ENCODE data around the gene RBCK1. TPM values are rescaled to one million over a fixed set of nuclear protein-coding genes. Genes with fewer than 3 reads are reported as not detected.
"Not testable (repeated sequence)": the region's sequence is repeated elsewhere in the genome, so short reads cannot be mapped to it uniquely, and the experiment has no call there.

Gene RBCK1
- total RNA-seq, 1 donor, result 104 TPM

GRCh38 chr20:382291-383115 is 25.6 kb upstream of the RBCK1 start:
- H3K79me2 ChIP-seq (ENCODE audit: insufficient read depth, low read length), result peaks cover 14% of the 10 kb centered on the region
- no peaks in the 10 kb centered on the region for H3K27me3 ChIP-seq (ENCODE audit: insufficient read depth, low read length)
- TF ChIP-seq CTCF (IDR thresholded peaks at IDR 0.05; ENCODE audit: extremely low read depth, low read depth, low read length), result no peak
- DNase-seq (ENCODE audit: insufficient read length, low spot score, missing footprints), result peak; percentile 69
- H3K9me3 ChIP-seq (ENCODE audit: low read depth, low read length), result no peaks in the 10 kb centered on the region
- H3K4me3 ChIP-seq (ENCODE audit: insufficient read depth, low read length), result peak overlapping the region; percentile 77
- no peaks in the 10 kb centered on the region for H3K4me1 ChIP-seq (ENCODE audit: insufficient read depth, low read length)
- H3K4me2 ChIP-seq (ENCODE audit: insufficient read depth, low read length), result peak overlapping the region; percentile 81
- peak overlapping the region; percentile 51 for H2AFZ ChIP-seq (ENCODE audit: low read length)
- H3K27ac ChIP-seq (ENCODE audit: low read depth, low read length), result no peak overlapping the region
- no peaks in the 10 kb centered on the region for H3K36me3 ChIP-seq (ENCODE audit: insufficient read depth, low read length)
- peaks cover 10% of the 10 kb centered on the region for H4K20me1 ChIP-seq (ENCODE audit: insufficient read depth, low read length)

GRCh38 chr20:383889-384288 is 24.2 kb upstream of the RBCK1 start:
- Histone ChIP-seq H3K4me1 (ENCODE audit: insufficient read depth, low read length) (no peaks in the 10 kb centered on the region), H3K27me3 (ENCODE audit: insufficient read depth, low read length) (no peaks in the 10 kb centered on the region), H3K27ac (ENCODE audit: low read depth, low read length) (no peak overlapping the region), H3K4me2 (ENCODE audit: insufficient read depth, low read length) (no peak overlapping the region), H4K20me1 (ENCODE audit: insufficient read depth, low read length) (peaks cover 10% of the 10 kb centered on the region), H3K36me3 (ENCODE audit: insufficient read depth, low read length) (no peaks in the 10 kb centered on the region), H3K9me3 (ENCODE audit: low read depth, low read length) (no peaks in the 10 kb centered on the region), H2AFZ (ENCODE audit: low read length) (no peak overlapping the region), H3K79me2 (ENCODE audit: insufficient read depth, low read length) (peaks cover 14% of the 10 kb centered on the region), H3K4me3 (ENCODE audit: insufficient read depth, low read length) (no peak overlapping the region)
- TF ChIP-seq CTCF (IDR thresholded peaks at IDR 0.05; ENCODE audit: extremely low read depth, low read depth, low read length), result no peak
- no peak for DNase-seq (ENCODE audit: insufficient read length, low spot score, missing footprints)

DNA sequence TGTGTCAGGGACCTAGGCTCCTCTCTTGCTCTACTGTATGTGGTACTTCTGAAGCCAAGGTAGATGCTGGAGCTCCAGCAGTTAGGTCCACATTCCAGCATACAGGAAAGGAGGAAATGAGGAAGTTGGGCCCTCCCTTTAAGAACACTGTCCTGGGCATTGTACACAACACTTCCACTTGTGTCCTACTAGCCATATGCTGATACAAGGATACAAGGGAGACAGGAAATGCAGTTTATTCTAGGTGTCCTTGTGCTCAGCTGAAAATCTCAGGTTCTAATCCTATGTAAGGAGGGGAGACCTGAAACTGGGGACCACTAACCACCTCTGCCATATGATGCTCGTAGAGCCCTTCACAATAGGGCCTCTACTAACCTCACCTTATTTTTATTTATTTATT is 23.4 kb upstream of the RBCK1 start:
- H3K4me2 ChIP-seq (ENCODE audit: insufficient read depth, low read length), result no peak overlapping the region
- no peak overlapping the region for H3K4me3 ChIP-seq (ENCODE audit: insufficient read depth, low read length)
- no peaks in the 10 kb centered on the region for H3K27me3 ChIP-seq (ENCODE audit: insufficient read depth, low read length)
- no peaks in the 10 kb centered on the region for H3K9me3 ChIP-seq (ENCODE audit: low read depth, low read length)
- H3K79me2 ChIP-seq (ENCODE audit: insufficient read depth, low read length), result peaks cover 14% of the 10 kb centered on the region
- H4K20me1 ChIP-seq (ENCODE audit: insufficient read depth, low read length), result peaks cover 10% of the 10 kb centered on the region
- no peaks in the 10 kb centered on the region for H3K4me1 ChIP-seq (ENCODE audit: insufficient read depth, low read length)
- H3K27ac ChIP-seq (ENCODE audit: low read depth, low read length), result no peak overlapping the region
- DNase-seq (ENCODE audit: insufficient read length, low spot score, missing footprints), result no peak
- H3K36me3 ChIP-seq (ENCODE audit: insufficient read depth, low read length), result peaks cover 7% of the 10 kb centered on the region
- no peak overlapping the region for H2AFZ ChIP-seq (ENCODE audit: low read length)
- TF ChIP-seq CTCF (IDR thresholded peaks at IDR 0.05; ENCODE audit: extremely low read depth, low read depth, low read length), result no peak

DNA sequence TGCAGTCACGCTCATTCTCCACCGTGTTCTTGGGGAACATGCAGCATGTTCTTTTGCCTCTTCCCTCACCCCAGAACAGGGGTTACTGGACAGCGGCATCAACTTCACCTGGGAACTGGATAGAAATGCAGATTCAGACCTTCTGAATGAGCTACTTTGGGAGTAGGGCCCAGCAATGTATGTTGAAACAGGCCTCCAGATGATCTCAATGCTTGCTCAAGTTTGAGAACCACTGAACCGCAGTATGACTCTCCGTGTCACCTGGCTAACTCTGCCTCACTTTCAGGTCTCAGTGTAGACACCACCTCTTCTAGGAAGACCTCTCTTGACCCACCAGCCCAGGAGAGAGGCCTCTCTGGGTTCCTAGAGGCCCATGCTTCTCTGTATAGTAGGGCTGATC is 22.7 kb upstream of the RBCK1 start:
- no peak for DNase-seq (ENCODE audit: insufficient read length, low spot score, missing footprints)
- no peaks in the 10 kb centered on the region for H3K9me3 ChIP-seq (ENCODE audit: low read depth, low read length)
- no peak overlapping the region for H2AFZ ChIP-seq (ENCODE audit: low read length)
- peaks cover 10% of the 10 kb centered on the region for H4K20me1 ChIP-seq (ENCODE audit: insufficient read depth, low read length)
- H3K4me2 ChIP-seq (ENCODE audit: insufficient read depth, low read length), result no peak overlapping the region
- H3K27me3 ChIP-seq (ENCODE audit: insufficient read depth, low read length), result no peaks in the 10 kb centered on the region
- no peaks in the 10 kb centered on the region for H3K4me1 ChIP-seq (ENCODE audit: insufficient read depth, low read length)
- H3K79me2 ChIP-seq (ENCODE audit: insufficient read depth, low read length), result peaks cover 14% of the 10 kb centered on the region
- no peak overlapping the region for H3K27ac ChIP-seq (ENCODE audit: low read depth, low read length)
- no peak for TF ChIP-seq CTCF (IDR thresholded peaks at IDR 0.05; ENCODE audit: extremely low read depth, low read depth, low read length)
- H3K36me3 ChIP-seq (ENCODE audit: insufficient read depth, low read length), result peaks cover 8% of the 10 kb centered on the region
- no peak overlapping the region for H3K4me3 ChIP-seq (ENCODE audit: insufficient read depth, low read length)

- Histone ChIP-seq H3K79me2 (ENCODE audit: insufficient read depth, low read length) (peaks cover 14% of the 10 kb centered on the region), H3K36me3 (ENCODE audit: insufficient read depth, low read length) (peaks cover 15% of the 10 kb centered on the region), H4K20me1 (ENCODE audit: insufficient read depth, low read length) (peaks cover 10% of the 10 kb centered on the region)
- H3K4me2 ChIP-seq (ENCODE audit: insufficient read depth, low read length); DNase-seq (ENCODE audit: insufficient read length, low spot score, missing footprints); H3K9me3 ChIP-seq (ENCODE audit: low read depth, low read length); H2AFZ ChIP-seq (ENCODE audit: low read length); H3K27me3 ChIP-seq (ENCODE audit: insufficient read depth, low read length); H3K4me3 ChIP-seq (ENCODE audit: insufficient read depth, low read length); H3K4me1 ChIP-seq (ENCODE audit: insufficient read depth, low read length); H3K27ac ChIP-seq (ENCODE audit: low read depth, low read length): not testable (repeated sequence)
Measured at GRCh38 chr20:386634-387033, 21.5 kb upstream of the RBCK1 start.
